ENCODE data around the gene PPIA. TPM values are rescaled to one million over a fixed set of nuclear protein-coding genes. Genes with fewer than 3 reads are reported as not detected.
A peak's percentile ranks its signal among the peaks of the same experiment; 100 is the strongest.
"Not testable (repeated sequence)": the region's sequence is repeated elsewhere in the genome, so short reads cannot be mapped to it uniquely, and the experiment has no call there.

PPIA gene
- total RNA-seq, 1 experiment from 2014 or later: 4,122 TPM

- no peak for DNase-seq
- H3K4me3 ChIP-seq (ENCODE audit: insufficient read depth, low read depth, low read length): no peak overlapping the region
- H3K36me3 ChIP-seq (replicated peaks; ENCODE audit: control insufficient read depth, insufficient read depth, low read length): no peaks in the 10 kb centered on the region
- no peaks in the 10 kb centered on the region for H3K27me3 ChIP-seq (ENCODE audit: control insufficient read depth, insufficient read depth, low read length)
Measured at GRCh38 chr7:44789990-44790389, 6.5 kb upstream of the PPIA start.

GRCh38 chr7:44791278-44792219, 4.9 kb upstream of the PPIA start:
- Histone ChIP-seq H3K36me3 (replicated peaks; ENCODE audit: control insufficient read depth, insufficient read depth, low read length) (no peaks in the 10 kb centered on the region), H3K4me3 (ENCODE audit: insufficient read depth, low read depth, low read length) (no peak overlapping the region), H3K27me3 (ENCODE audit: control insufficient read depth, insufficient read depth, low read length) (no peaks in the 10 kb centered on the region)
- DNase-seq: no peak

- DNase-seq: no peak
- no peak overlapping the region for H3K4me3 ChIP-seq (ENCODE audit: insufficient read depth, low read depth, low read length)
Measured at GRCh38 chr7:44793919-44794318, 2.6 kb upstream of the PPIA start.

GRCh38 chr7:44794331-44794730, 2.1 kb upstream of the PPIA start:
- Histone ChIP-seq H3K27me3 (ENCODE audit: control insufficient read depth, insufficient read depth, low read length) (no peaks in the 10 kb centered on the region), H3K4me3 (ENCODE audit: insufficient read depth, low read depth, low read length) (no peak overlapping the region), H3K36me3 (replicated peaks; ENCODE audit: control insufficient read depth, insufficient read depth, low read length) (peaks cover 12% of the 10 kb centered on the region)
- no peak for DNase-seq

More at GRCh38 chr7:44793919-44794318, 2.6 kb upstream of the PPIA start:
- Histone ChIP-seq H3K27me3 (ENCODE audit: control insufficient read depth, insufficient read depth, low read length) (no peaks in the 10 kb centered on the region), H3K36me3 (replicated peaks; ENCODE audit: control insufficient read depth, insufficient read depth, low read length) (peaks cover 11% of the 10 kb centered on the region)

- Histone ChIP-seq H3K4me3 (ENCODE audit: insufficient read depth, low read depth, low read length) (peak overlapping the region; percentile 97), H3K27me3 (ENCODE audit: control insufficient read depth, insufficient read depth, low read length) (no peaks in the 10 kb centered on the region), H3K36me3 (replicated peaks; ENCODE audit: control insufficient read depth, insufficient read depth, low read length) (peaks cover 26% of the 10 kb centered on the region)
- no peak for DNase-seq
Measured at GRCh38 chr7:44796034-44796503, 412 bp upstream of the PPIA start.

GRCh38 chr7:44797329-44798258, 1.1 kb downstream of the PPIA start:
- Histone ChIP-seq H3K4me3 (ENCODE audit: insufficient read depth, low read depth, low read length) (peak overlapping the region; percentile 97), H3K36me3 (replicated peaks; ENCODE audit: control insufficient read depth, insufficient read depth, low read length) (peaks cover 36% of the 10 kb centered on the region)
- peak; percentile 84 for DNase-seq

GRCh38 chr7:44798649-44799305, 2.3 kb downstream of the PPIA start:
- peaks cover 41% of the 10 kb centered on the region for H3K36me3 ChIP-seq (replicated peaks; ENCODE audit: control insufficient read depth, insufficient read depth, low read length)
- H3K27me3 ChIP-seq (ENCODE audit: control insufficient read depth, insufficient read depth, low read length): no peaks in the 10 kb centered on the region
- DNase-seq: no peak
- no peak overlapping the region for H3K4me3 ChIP-seq (ENCODE audit: insufficient read depth, low read depth, low read length)

More at GRCh38 chr7:44797329-44798258, 1.1 kb downstream of the PPIA start:
- H3K27me3 ChIP-seq (ENCODE audit: control insufficient read depth, insufficient read depth, low read length): no peaks in the 10 kb centered on the region

GRCh38 chr7:44799939-44800338, 3.5 kb downstream of the PPIA start:
- H3K36me3 ChIP-seq (replicated peaks; ENCODE audit: control insufficient read depth, insufficient read depth, low read length): peaks cover 41% of the 10 kb centered on the region
- no peak overlapping the region for H3K4me3 ChIP-seq (ENCODE audit: insufficient read depth, low read depth, low read length)
- H3K27me3 ChIP-seq (ENCODE audit: control insufficient read depth, insufficient read depth, low read length): no peaks in the 10 kb centered on the region
- no peak for DNase-seq

DNA sequence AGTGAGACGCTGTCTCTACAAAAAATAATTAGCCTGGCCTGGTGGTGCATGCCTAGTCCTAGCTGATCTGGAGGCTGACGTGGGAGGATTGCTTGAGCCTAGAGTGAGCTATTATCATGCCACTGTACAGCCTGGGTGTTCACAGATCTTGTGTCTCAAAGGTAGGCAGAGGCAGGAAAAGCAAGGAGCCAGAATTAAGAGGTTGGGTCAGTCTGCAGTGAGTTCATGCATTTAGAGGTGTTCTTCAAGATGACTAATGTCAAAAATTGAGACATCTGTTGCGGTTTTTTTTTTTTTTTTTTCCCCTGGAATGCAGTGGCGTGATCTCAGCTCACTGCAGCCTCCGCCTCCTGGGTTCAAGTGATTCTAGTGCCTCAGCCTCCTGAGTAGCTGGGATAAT, 5.4 kb downstream of the PPIA start:
- Histone ChIP-seq H3K4me3 (ENCODE audit: insufficient read depth, low read depth, low read length) (no peak overlapping the region), H3K36me3 (replicated peaks; ENCODE audit: control insufficient read depth, insufficient read depth, low read length) (peaks cover 41% of the 10 kb centered on the region), H3K27me3 (ENCODE audit: control insufficient read depth, insufficient read depth, low read length) (no peaks in the 10 kb centered on the region)
- DNase-seq: no peak

DNA sequence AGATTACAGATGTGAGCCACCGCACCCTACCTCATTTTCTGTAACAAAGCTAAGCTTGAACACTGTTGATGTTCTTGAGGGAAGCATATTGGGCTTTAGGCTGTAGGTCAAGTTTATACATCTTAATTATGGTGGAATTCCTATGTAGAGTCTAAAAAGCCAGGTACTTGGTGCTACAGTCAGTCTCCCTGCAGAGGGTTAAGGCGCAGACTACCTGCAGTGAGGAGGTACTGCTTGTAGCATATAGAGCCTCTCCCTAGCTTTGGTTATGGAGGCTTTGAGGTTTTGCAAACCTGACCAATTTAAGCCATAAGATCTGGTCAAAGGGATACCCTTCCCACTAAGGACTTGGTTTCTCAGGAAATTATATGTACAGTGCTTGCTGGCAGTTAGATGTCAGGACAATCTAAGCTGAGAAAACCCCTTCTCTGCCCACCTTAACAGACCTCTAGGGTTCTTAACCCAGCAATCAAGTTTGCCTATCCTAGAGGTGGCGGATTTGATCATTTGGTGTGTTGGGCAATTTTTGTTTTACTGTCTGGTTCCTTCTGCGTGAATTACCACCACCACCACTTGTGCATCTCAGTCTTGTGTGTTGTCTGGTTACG, 6.0 kb downstream of the PPIA start:
- no peak for DNase-seq
- Histone ChIP-seq H3K27me3 (ENCODE audit: control insufficient read depth, insufficient read depth, low read length) (no peaks in the 10 kb centered on the region), H3K4me3 (ENCODE audit: insufficient read depth, low read depth, low read length) (no peak overlapping the region), H3K36me3 (replicated peaks; ENCODE audit: control insufficient read depth, insufficient read depth, low read length) (peaks cover 41% of the 10 kb centered on the region)

- not testable (repeated sequence) for H3K27me3 ChIP-seq (ENCODE audit: control insufficient read depth, insufficient read depth, low read length); DNase-seq; H3K4me3 ChIP-seq (ENCODE audit: insufficient read depth, low read depth, low read length)
- H3K36me3 ChIP-seq (replicated peaks; ENCODE audit: control insufficient read depth, insufficient read depth, low read length): peaks cover 31% of the 10 kb centered on the region
Measured at GRCh38 chr7:44803828-44804519, 7.5 kb downstream of the PPIA start.

DNA sequence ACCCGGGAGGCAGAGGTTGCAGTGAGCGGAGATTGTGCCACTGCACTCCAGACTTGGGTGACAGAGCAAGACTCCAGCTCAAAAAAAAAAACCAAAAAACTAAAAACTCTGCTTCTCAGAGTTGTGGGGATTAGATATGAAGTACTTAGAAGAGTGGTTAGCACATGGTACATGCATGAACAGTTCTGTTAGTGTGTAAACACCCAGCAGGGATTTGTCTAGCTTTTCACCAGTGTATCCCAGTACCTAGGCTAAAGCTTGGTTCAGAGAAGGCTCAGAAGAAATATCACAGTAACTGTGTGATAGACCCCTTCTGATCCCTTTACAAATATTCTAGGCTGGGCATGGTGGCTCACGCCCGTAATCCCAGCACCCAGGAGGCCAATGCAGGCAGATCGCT, 9.5 kb downstream of the PPIA start:
- Histone ChIP-seq H3K36me3 (replicated peaks; ENCODE audit: control insufficient read depth, insufficient read depth, low read length) (peaks cover 16% of the 10 kb centered on the region), H3K27me3 (ENCODE audit: control insufficient read depth, insufficient read depth, low read length) (no peaks in the 10 kb centered on the region), H3K4me3 (ENCODE audit: insufficient read depth, low read depth, low read length) (no peak overlapping the region)
- DNase-seq: no peak

GRCh38 chr7:44808914-44809393, 12.5 kb downstream of the PPIA start:
- Histone ChIP-seq H3K27me3 (ENCODE audit: control insufficient read depth, insufficient read depth, low read length) (no peaks in the 10 kb centered on the region), H3K36me3 (replicated peaks; ENCODE audit: control insufficient read depth, insufficient read depth, low read length) (no peaks in the 10 kb centered on the region), H3K4me3 (ENCODE audit: insufficient read depth, low read depth, low read length) (no peak overlapping the region)
- no peak for DNase-seq
